IMR-90 (cell line): ENCODE results near the gene CLDN11. TPM values are rescaled to one million over a fixed set of nuclear protein-coding genes. Genes with fewer than 3 reads are reported as not detected.

Experiments
- ATAC-seq: fragments of 200-7000 bp; cut with Tn5 transposase; 2 replicates; pipeline ENCODE4 v1.9.1; 2020; ENCODE audit warnings: low read depth, mild to moderate bottlenecking, moderate library complexity
- BruUV-seq: library from RNA; stranded (reverse); fragments of 400-500 nt; replicated peaks from 2 replicates; lab custom pipeline; 2021; lab: Mats Ljungman, UMichigan
- CTCF ChIA-PET: fragments of 300-600 bp; formaldehyde crosslinking; extraction: SDS; loops from one replicate; lab custom pipeline; 2021; ENCODE audit warnings: antibody characterized with exemption; lab: Yijun Ruan, JAX
- POLR2A ChIA-PET: fragments of 300-600 bp; sonication (Branson Sonifier 250); formaldehyde crosslinking; loops from one replicate; lab custom pipeline; 2022; ENCODE audit warnings: antibody characterized with exemption; ENCODE audit not compliant: unreplicated experiment; lab: Charles Lee
- DNase-seq: peaks from one replicate; pipeline ENCODE4 v3.0.0; 2013
- H2AFZ ChIP-seq: replicated peaks from 2 replicates; pipeline ENCODE3; 2013; ENCODE audit warnings: low read length, mild to moderate bottlenecking; ENCODE audit not compliant: poor library complexity
- H2AK5ac ChIP-seq: 2 replicates; pipeline ENCODE4 v1.6.1; 2013; ENCODE audit warnings: low read depth, low read length, inconsistent platforms
- H2AK9ac ChIP-seq: replicated peaks from 2 replicates; pipeline ENCODE3; 2013; ENCODE audit warnings: mild to moderate bottlenecking, low read depth, low read length, moderate library complexity; ENCODE audit not compliant: poor library complexity
- H2BK120ac ChIP-seq: 2 replicates; pipeline ENCODE4 v1.6.1; 2013; ENCODE audit warnings: low read depth, low read length, inconsistent platforms
- H2BK15ac ChIP-seq: 3 replicates; pipeline ENCODE4 v1.6.1; 2013; ENCODE audit warnings: low read depth, low read length, inconsistent platforms
- H2BK20ac ChIP-seq: 2 replicates; pipeline ENCODE4 v1.6.1; 2013; ENCODE audit warnings: low read depth, mild to moderate bottlenecking, inconsistent platforms, low read length, moderate library complexity
- H2BK5ac ChIP-seq: 2 replicates; pipeline ENCODE4 v1.6.1; 2013; ENCODE audit warnings: mild to moderate bottlenecking, low read depth, low read length, inconsistent platforms; ENCODE audit not compliant: poor library complexity, severe bottlenecking
- H3K14ac ChIP-seq: replicated peaks from 2 replicates; pipeline ENCODE4 v1.6.1; 2013; ENCODE audit warnings: low read depth, low read length, inconsistent platforms
- H3K18ac ChIP-seq: 2 replicates; pipeline ENCODE4 v1.6.1; 2013; ENCODE audit warnings: low read depth, low read length, control low read depth
- H3K23ac ChIP-seq: 2 replicates; pipeline ENCODE4 v1.6.1; 2013; ENCODE audit warnings: low read depth, low read length, inconsistent platforms
- H3K27ac ChIP-seq: 2 replicates; pipeline ENCODE4 v1.5.1; 2013; ENCODE audit warnings: mild to moderate bottlenecking, control low read depth, low read length; ENCODE audit not compliant: insufficient read depth
- H3K27me3 ChIP-seq: 2 replicates; pipeline ENCODE4 v1.6.1; 2013; ENCODE audit warnings: low read length; ENCODE audit not compliant: control insufficient read depth, insufficient read depth
- H3K36me3 ChIP-seq: 2 replicates; pipeline ENCODE4 v1.6.1; 2013; ENCODE audit warnings: low read length, mixed read lengths; ENCODE audit not compliant: control insufficient read depth, insufficient read depth
- H3K4ac ChIP-seq: 2 replicates; pipeline ENCODE4 v1.6.1; 2013; ENCODE audit warnings: low read depth, low read length, inconsistent platforms
- H3K4me1 ChIP-seq: 2 replicates; pipeline ENCODE4 v1.6.1; 2013; ENCODE audit warnings: low read length, mixed read lengths; ENCODE audit not compliant: control insufficient read depth, insufficient read depth
- H3K4me2 ChIP-seq: 2 replicates; pipeline ENCODE4 v1.6.1; 2013; ENCODE audit warnings: low read depth, mild to moderate bottlenecking, control low read depth, low read length, moderate library complexity
- H3K4me3 ChIP-seq: 2 replicates; pipeline ENCODE4 v1.5.1; 2013; ENCODE audit warnings: low read depth, mild to moderate bottlenecking, control low read depth, low read length, moderate library complexity; ENCODE audit not compliant: insufficient read depth
- H3K56ac ChIP-seq: 2 replicates; pipeline ENCODE4 v1.6.1; 2013; ENCODE audit warnings: low read length, inconsistent platforms; ENCODE audit not compliant: insufficient read depth; ENCODE audit errors: extremely low read depth
- H3K79me1 ChIP-seq, 2 experiments: 2 replicates each; pipeline ENCODE4 v1.6.1; 2013; ENCODE audit warnings: low read length in 2 of 2, inconsistent platforms in 1 of 2, low read depth in 1 of 2
- H3K9ac ChIP-seq: 2 replicates; pipeline ENCODE4 v1.6.1; 2013; ENCODE audit warnings: low read depth, low read length, control low read depth
- H3K9me1 ChIP-seq: 2 replicates; pipeline ENCODE4 v1.6.1; 2013; ENCODE audit warnings: low read length, inconsistent platforms; ENCODE audit not compliant: insufficient read depth
- H3K9me3 ChIP-seq: 2 replicates; pipeline ENCODE4 v1.6.1; 2013; ENCODE audit warnings: low read length; ENCODE audit not compliant: control insufficient read depth, insufficient read depth
- H4K20me1 ChIP-seq: 2 replicates; pipeline ENCODE4 v1.6.1; 2013; ENCODE audit warnings: low read length, inconsistent platforms; ENCODE audit not compliant: insufficient read depth
- H4K5ac ChIP-seq: 2 replicates; pipeline ENCODE4 v1.6.1; 2013; ENCODE audit warnings: mild to moderate bottlenecking, low read depth, low read length, control low read depth
- H4K8ac ChIP-seq, 2 experiments: 2 replicates each; pipeline ENCODE4 v1.6.1; 2013; ENCODE audit warnings: low read depth in 2 of 2, low read length in 2 of 2, control low read depth in 1 of 2, inconsistent platforms in 1 of 2
- H4K91ac ChIP-seq: 2 replicates; pipeline ENCODE4 v1.6.1; 2013; ENCODE audit warnings: low read depth, low read length, inconsistent platforms; ENCODE audit not compliant: insufficient read depth
- BHLHE40 ChIP-seq: fragments of 150-350 bp; IDR thresholded peaks from 2 replicates; pipeline ENCODE4 v1.6.1; 2016; ENCODE audit warnings: mild to moderate bottlenecking, low read depth, low read length
- CEBPB ChIP-seq: IDR thresholded peaks from 2 replicates; pipeline ENCODE4 v1.6.1; 2012; ENCODE audit warnings: low read depth, low read length, improper control_type of control experiment
- MAFK ChIP-seq: IDR thresholded peaks from 2 replicates; pipeline ENCODE4 v1.6.1; 2012; ENCODE audit warnings: low read depth, low read length, improper control_type of control experiment
- MAZ ChIP-seq: IDR thresholded peaks from 2 replicates; pipeline ENCODE4 v1.6.1; 2012; ENCODE audit warnings: low read depth, mild to moderate bottlenecking, low read length, improper control_type of control experiment, moderate library complexity, borderline replicate concordance
- MXI1 ChIP-seq: IDR thresholded peaks from 2 replicates; pipeline ENCODE4 v1.6.1; 2012; ENCODE audit warnings: low read depth, mild to moderate bottlenecking, low read length, moderate library complexity, borderline replicate concordance
- NFE2L2 ChIP-seq: fragments of 150-350 bp; IDR thresholded peaks from 2 replicates; pipeline ENCODE4 v1.6.1; 2016; ENCODE audit warnings: low read depth, mild to moderate bottlenecking, low read length
- POLR2A ChIP-seq: IDR thresholded peaks from 2 replicates; pipeline ENCODE4 v1.6.1; 2012; ENCODE audit warnings: mild to moderate bottlenecking, low read depth, low read length
- RAD21 ChIP-seq: IDR thresholded peaks from 2 replicates; pipeline ENCODE4 v1.6.1; 2012; ENCODE audit warnings: low read length, improper control_type of control experiment
- RCOR1 ChIP-seq: IDR thresholded peaks from 2 replicates; pipeline ENCODE4 v1.6.1; 2012; ENCODE audit warnings: mild to moderate bottlenecking, low read length, improper control_type of control experiment; ENCODE audit not compliant: insufficient replicate concordance
- RFX5 ChIP-seq: IDR thresholded peaks from 2 replicates; pipeline ENCODE4 v1.8.0; 2012; ENCODE audit warnings: low read depth, mild to moderate bottlenecking, low read length, moderate library complexity
- SMC3 ChIP-seq: fragments of 150-350 bp; IDR thresholded peaks from 2 replicates; pipeline ENCODE4 v1.6.1; 2016; ENCODE audit warnings: low read depth, mild to moderate bottlenecking, antibody characterized with exemption, low read length, moderate library complexity
- WGBS, 2 experiments: methylation state at CpG; one replicate each; pipeline versions ENCODE4 v1.1.5 to v1.1.7; 2013; ENCODE audit warnings: missing lambda C conversion rate in 2 of 2; ENCODE audit not compliant: insufficient read length in 1 of 2; ENCODE audit errors: extremely low coverage in 2 of 2; 5-methylcytosine and 5-hydroxymethylcytosine counted together
- dilution Hi-C: fragments of 300-500 bp; cut with HindIII; formaldehyde crosslinking; loops from one replicate; pipeline ENCODE4 v1.14.3; 2018; ENCODE audit warnings: low sequenced_read_pairs; ENCODE audit not compliant: unreplicated experiment
- in situ Hi-C: fragments of 300-500 bp; cut with MboI; formaldehyde crosslinking; loops from 3 replicates; pipeline ENCODE4 v1.14.3; 2019; ENCODE audit warnings: low sequenced_read_pairs, inconsistent platforms, mixed read lengths
- intact Hi-C: fragments of 100-400 bp; cut with micrococcal nuclease; formaldehyde crosslinking; loops from 2 replicates; pipeline ENCODE4 v1.10.0; 2022
- polyA plus RNA-seq, 3 experiments: library from polyadenylated mRNA; depleted of rRNA; stranded (reverse); fragments of >200 nt; gene quantifications; 2 replicates each; pipeline ENCODE4 v1.2.3, GENCODE V29; 2012; ENCODE audit warnings: low replicate concordance in 1 of 3
- total RNA-seq: library from RNA; depleted of rRNA; stranded (reverse); fragments of >200 nt; gene quantifications from 2 replicates; pipeline ENCODE4 v1.2.3, GENCODE V29; 2012
- TF ChIP-seq, protein P1 (sequence below): fragments of 150-350 bp; IDR thresholded peaks from 2 replicates; pipeline ENCODE4 v1.6.1; 2017; ENCODE audit warnings: mild to moderate bottlenecking, antibody characterized with exemption, low read length, low read depth
- TF ChIP-seq, protein P2 (sequence below): conservative IDR thresholded peaks from 2 replicates; pipeline ENCODE4 v1.5.1; 2012; ENCODE audit warnings: mild to moderate bottlenecking, low read depth, low read length, improper control_type of control experiment
- TF ChIP-seq, protein P3 (sequence below): fragments of 150-350 bp; IDR thresholded peaks from 2 replicates; pipeline ENCODE4 v1.6.1; 2016; ENCODE audit warnings: low read depth, mild to moderate bottlenecking, low read length, moderate library complexity, borderline replicate concordance

The CLDN11 gene
- total and polyA plus RNA-seq, 2 of the 4 experiments (the other 2 are of a cell fraction), result 245 to 318 TPM

DNA sequence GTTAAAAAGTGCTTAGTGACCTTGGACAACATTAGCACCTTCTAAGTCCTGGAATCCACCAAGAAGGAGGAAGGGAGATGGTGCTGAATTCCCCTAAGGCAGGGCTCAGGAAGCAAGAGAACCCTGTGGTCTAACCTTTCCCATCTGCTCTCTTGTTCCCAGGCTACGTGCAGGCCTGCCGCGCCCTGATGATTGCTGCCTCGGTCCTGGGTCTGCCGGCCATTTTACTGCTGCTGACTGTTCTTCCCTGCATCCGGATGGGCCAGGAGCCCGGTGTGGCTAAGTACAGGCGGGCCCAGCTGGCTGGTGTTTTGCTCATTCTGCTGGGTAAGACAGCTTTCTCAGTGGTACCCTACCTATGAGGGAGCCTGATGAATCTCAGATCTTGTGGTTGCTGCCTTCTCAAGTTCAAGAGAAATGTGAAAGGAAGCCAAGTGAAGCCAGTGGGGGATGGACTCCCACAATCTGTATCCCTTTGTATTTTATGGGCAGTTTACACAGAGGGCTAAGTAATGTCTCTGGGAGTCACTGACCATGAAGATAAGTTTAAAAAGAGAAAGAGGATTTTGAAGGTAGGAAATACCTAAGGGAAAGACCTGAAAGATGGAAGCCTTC, 4.4 kb downstream of the CLDN11 start:
- Histone ChIP-seq H3K4me3 (no peak overlapping the region), H3K4ac (no peak overlapping the region), H2BK20ac (no peak overlapping the region), H4K20me1 (peaks cover 39% of the 10 kb centered on the region), H2BK15ac (no peak overlapping the region), H2AK5ac (peak overlapping the region; percentile 23), H3K9ac (no peak overlapping the region), H2AFZ (no peak overlapping the region), H2BK5ac (no peak overlapping the region), H3K36me3 (peaks cover 44% of the 10 kb centered on the region), H3K9me3 (no peaks in the 10 kb centered on the region), H3K18ac (no peak overlapping the region), H3K14ac (no peak overlapping the region), H4K8ac (no peak overlapping the region), H3K23ac (no peak overlapping the region), H3K4me1 (peaks cover 9% of the 10 kb centered on the region), H2AK9ac (peak overlapping the region; percentile 74), H4K5ac (no peak overlapping the region), H3K27me3 (no peaks in the 10 kb centered on the region), H3K79me1 (peaks cover 21 to 66% of the 10 kb centered on the region in 2 experiments), H3K4me2 (no peak overlapping the region), H3K56ac (no peak overlapping the region), H3K27ac (no peak overlapping the region), H4K91ac (no peak overlapping the region), H3K9me1 (peaks cover 13% of the 10 kb centered on the region), H2BK120ac (no peak overlapping the region)
- in situ Hi-C loops (loop anchor here (10.0 kb wide), 1 partner anchor 272 kb away; no protein-coding TSS in a partner anchor), dilution Hi-C loops (no loop called here), intact Hi-C loops (no loop called here)
- TF ChIP-seq MAFK, result no peak
- no peak for TF ChIP-seq MXI1
- no peak for TF ChIP-seq SMC3
- TF ChIP-seq, protein P1, sequence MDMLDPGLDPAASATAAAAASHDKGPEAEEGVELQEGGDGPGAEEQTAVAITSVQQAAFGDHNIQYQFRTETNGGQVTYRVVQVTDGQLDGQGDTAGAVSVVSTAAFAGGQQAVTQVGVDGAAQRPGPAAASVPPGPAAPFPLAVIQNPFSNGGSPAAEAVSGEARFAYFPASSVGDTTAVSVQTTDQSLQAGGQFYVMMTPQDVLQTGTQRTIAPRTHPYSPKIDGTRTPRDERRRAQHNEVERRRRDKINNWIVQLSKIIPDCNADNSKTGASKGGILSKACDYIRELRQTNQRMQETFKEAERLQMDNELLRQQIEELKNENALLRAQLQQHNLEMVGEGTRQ, result no peak
- no peak for TF ChIP-seq POLR2A
- TF ChIP-seq MAZ, result no peak
- no peak for TF ChIP-seq RAD21
- no peak for TF ChIP-seq NFE2L2
- no peak for TF ChIP-seq RFX5
- TF ChIP-seq, protein P2, sequence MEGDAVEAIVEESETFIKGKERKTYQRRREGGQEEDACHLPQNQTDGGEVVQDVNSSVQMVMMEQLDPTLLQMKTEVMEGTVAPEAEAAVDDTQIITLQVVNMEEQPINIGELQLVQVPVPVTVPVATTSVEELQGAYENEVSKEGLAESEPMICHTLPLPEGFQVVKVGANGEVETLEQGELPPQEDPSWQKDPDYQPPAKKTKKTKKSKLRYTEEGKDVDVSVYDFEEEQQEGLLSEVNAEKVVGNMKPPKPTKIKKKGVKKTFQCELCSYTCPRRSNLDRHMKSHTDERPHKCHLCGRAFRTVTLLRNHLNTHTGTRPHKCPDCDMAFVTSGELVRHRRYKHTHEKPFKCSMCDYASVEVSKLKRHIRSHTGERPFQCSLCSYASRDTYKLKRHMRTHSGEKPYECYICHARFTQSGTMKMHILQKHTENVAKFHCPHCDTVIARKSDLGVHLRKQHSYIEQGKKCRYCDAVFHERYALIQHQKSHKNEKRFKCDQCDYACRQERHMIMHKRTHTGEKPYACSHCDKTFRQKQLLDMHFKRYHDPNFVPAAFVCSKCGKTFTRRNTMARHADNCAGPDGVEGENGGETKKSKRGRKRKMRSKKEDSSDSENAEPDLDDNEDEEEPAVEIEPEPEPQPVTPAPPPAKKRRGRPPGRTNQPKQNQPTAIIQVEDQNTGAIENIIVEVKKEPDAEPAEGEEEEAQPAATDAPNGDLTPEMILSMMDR, result no peak
- TF ChIP-seq, protein P3, sequence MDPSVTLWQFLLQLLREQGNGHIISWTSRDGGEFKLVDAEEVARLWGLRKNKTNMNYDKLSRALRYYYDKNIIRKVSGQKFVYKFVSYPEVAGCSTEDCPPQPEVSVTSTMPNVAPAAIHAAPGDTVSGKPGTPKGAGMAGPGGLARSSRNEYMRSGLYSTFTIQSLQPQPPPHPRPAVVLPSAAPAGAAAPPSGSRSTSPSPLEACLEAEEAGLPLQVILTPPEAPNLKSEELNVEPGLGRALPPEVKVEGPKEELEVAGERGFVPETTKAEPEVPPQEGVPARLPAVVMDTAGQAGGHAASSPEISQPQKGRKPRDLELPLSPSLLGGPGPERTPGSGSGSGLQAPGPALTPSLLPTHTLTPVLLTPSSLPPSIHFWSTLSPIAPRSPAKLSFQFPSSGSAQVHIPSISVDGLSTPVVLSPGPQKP, result no peak
- TF ChIP-seq CEBPB, result no peak
- no peak for TF ChIP-seq BHLHE40
- no peak for TF ChIP-seq RCOR1
- WGBS, 2 experiments, result 100% methylated on average over 4 of the region's 8 CpGs; no CpG with 5 or more reads in 1 of the 2 experiments
- DNase-seq, result no peak
- ATAC-seq, result no peak
- no TSS peak for BruUV-seq
- ChIA-PET CTCF (interaction anchor here (0.6 kb wide), 1 partner anchor 9 kb away, joined by 3 read pairs; no protein-coding TSS in a partner anchor), POLR2A (no interaction called here)
